Activated naive CD8-positive, alpha-beta T cell treated with anti-CD3 and anti-CD28 coated beads, Interleukin-2, amount 50 U/mL, for 24 hours (primary cell): ENCODE results near the gene C17orf78.
"Not testable (repeated sequence)": the region's sequence is repeated elsewhere in the genome, so short reads cannot be mapped to it uniquely, and the experiment has no call there.

Source experiments
- ATAC-seq: fragments of 150-1000 bp; cut with Tn5 transposase; one replicate; pipeline ENCODE4 v1.10.0; 2021
- DNase-seq: peaks from one replicate; pipeline ENCODE4 v3.0.0; 2021
- H3K27ac Mint-ChIP-seq: one replicate; pipeline ENCODE4 v1.8.0; 2021; ENCODE audit warnings: mild to moderate bottlenecking, mixed read lengths
- H3K27me3 Mint-ChIP-seq: one replicate; pipeline ENCODE4 v1.8.0; 2021; ENCODE audit warnings: mixed read lengths
- H3K36me3 Mint-ChIP-seq: one replicate; pipeline ENCODE4 v1.8.0; 2021; ENCODE audit warnings: low read depth, mixed read lengths
- H3K4me1 Mint-ChIP-seq: one replicate; pipeline ENCODE4 v1.8.0; 2021; ENCODE audit warnings: mixed read lengths
- H3K4me3 Mint-ChIP-seq: one replicate; pipeline ENCODE4 v1.8.0; 2021; ENCODE audit warnings: mild to moderate bottlenecking, moderate library complexity, mixed read lengths
- H3K9me3 Mint-ChIP-seq: one replicate; pipeline ENCODE4 v1.8.0; 2021; ENCODE audit warnings: mixed read lengths

The C17orf78 gene

GRCh38 chr17:37375706-37376105 is at the start of gene C17orf78:
C17orf78 (plus strand) TSS chr17:37375985; CDS start chr17:37376093, 108 bp downstream.
- Mint-ChIP-seq H3K27me3 (no peaks in the 10 kb centered on the region), H3K4me1 (peaks cover 5% of the 10 kb centered on the region), H3K27ac (no peak within 1 kb of the TSS), H3K36me3 (no peaks in the 10 kb centered on the region), H3K9me3 (no peaks in the 10 kb centered on the region), H3K4me3 (no peak within 1 kb of the TSS)
- DNase-seq (no peak), ATAC-seq (no peak)

GRCh38 chr17:37327341-37328090 is 48.3 kb upstream of the C17orf78 start:
- Mint-ChIP-seq H3K27ac (no peak overlapping the region), H3K36me3 (peaks cover 30% of the 10 kb centered on the region), H3K4me3 (no peak overlapping the region)

GRCh38 chr17:37338847-37339246 is 36.9 kb upstream of the C17orf78 start:
- Mint-ChIP-seq H3K36me3 (peaks cover 17% of the 10 kb centered on the region), H3K4me3 (no peak overlapping the region), H3K27me3 (no peaks in the 10 kb centered on the region), H3K9me3 (no peaks in the 10 kb centered on the region), H3K4me1 (no peaks in the 10 kb centered on the region), H3K27ac (no peak overlapping the region)
- ATAC-seq (no peak), DNase-seq (no peak)

More at GRCh38 chr17:37327341-37328090, 48.3 kb upstream of the C17orf78 start:
- H3K9me3 Mint-ChIP-seq, result no peaks in the 10 kb centered on the region
- ATAC-seq (no peak), DNase-seq (no peak)
- H3K27me3 Mint-ChIP-seq, result no peaks in the 10 kb centered on the region
- H3K4me1 Mint-ChIP-seq, result no peaks in the 10 kb centered on the region

GRCh38 chr17:37339321-37339720 is 36.5 kb upstream of the C17orf78 start:
- Mint-ChIP-seq H3K9me3 (no peaks in the 10 kb centered on the region), H3K4me1 (no peaks in the 10 kb centered on the region), H3K4me3 (no peak overlapping the region), H3K27me3 (no peaks in the 10 kb centered on the region), H3K27ac (no peak overlapping the region), H3K36me3 (peaks cover 17% of the 10 kb centered on the region)
- ATAC-seq (no peak), DNase-seq (no peak)

- Mint-ChIP-seq H3K27ac (no peak overlapping the region), H3K4me1 (peaks cover 8% of the 10 kb centered on the region), H3K36me3 (peaks cover 21% of the 10 kb centered on the region), H3K9me3 (no peaks in the 10 kb centered on the region), H3K27me3 (no peaks in the 10 kb centered on the region), H3K4me3 (no peak overlapping the region)
- ATAC-seq (no peak), DNase-seq (no peak)
Observed at GRCh38 chr17:37340804-37341203, 35.0 kb upstream of the C17orf78 start.

GRCh38 chr17:37342589-37342988 is 33.2 kb upstream of the C17orf78 start:
- no peaks in the 10 kb centered on the region for H3K27me3 Mint-ChIP-seq
- H3K4me1 Mint-ChIP-seq, result peaks cover 11% of the 10 kb centered on the region
- H3K9me3 Mint-ChIP-seq, result no peaks in the 10 kb centered on the region
- ATAC-seq, result no peak
- peaks cover 26% of the 10 kb centered on the region for H3K36me3 Mint-ChIP-seq
- DNase-seq, result no peak
- no peak overlapping the region for H3K4me3 Mint-ChIP-seq
- no peak overlapping the region for H3K27ac Mint-ChIP-seq

- H3K27me3 Mint-ChIP-seq, result no peaks in the 10 kb centered on the region
- no peak overlapping the region for H3K4me3 Mint-ChIP-seq
- H3K9me3 Mint-ChIP-seq, result no peaks in the 10 kb centered on the region
- peaks cover 21% of the 10 kb centered on the region for H3K36me3 Mint-ChIP-seq
- no peak overlapping the region for H3K27ac Mint-ChIP-seq
- H3K4me1 Mint-ChIP-seq, result peaks cover 11% of the 10 kb centered on the region
- ATAC-seq (no peak), DNase-seq (no peak)
Observed at GRCh38 chr17:37344519-37344918, 31.3 kb upstream of the C17orf78 start.

GRCh38 chr17:37346863-37347402 is 28.9 kb upstream of the C17orf78 start:
- not testable (repeated sequence) for ATAC-seq, H3K4me3 Mint-ChIP-seq

GRCh38 chr17:37356796-37357569 is 18.8 kb upstream of the C17orf78 start:
- not testable (repeated sequence) for H3K9me3 Mint-ChIP-seq, H3K27me3 Mint-ChIP-seq, ATAC-seq, DNase-seq, H3K27ac Mint-ChIP-seq
- peak overlapping the region; percentile 99 for H3K4me3 Mint-ChIP-seq
- peaks cover 24% of the 10 kb centered on the region for H3K4me1 Mint-ChIP-seq
- H3K36me3 Mint-ChIP-seq, result peaks cover 18% of the 10 kb centered on the region

More at GRCh38 chr17:37346863-37347402, 28.9 kb upstream of the C17orf78 start:
- H3K27ac Mint-ChIP-seq, H3K9me3 Mint-ChIP-seq, DNase-seq, H3K27me3 Mint-ChIP-seq: not testable (repeated sequence)
- H3K36me3 Mint-ChIP-seq, result peaks cover 21% of the 10 kb centered on the region
- H3K4me1 Mint-ChIP-seq, result peaks cover 11% of the 10 kb centered on the region

- Mint-ChIP-seq H3K4me1 (peaks cover 24% of the 10 kb centered on the region), H3K4me3 (peak overlapping the region; percentile 99), H3K27ac (peak overlapping the region; percentile 91), H3K36me3 (peaks cover 14% of the 10 kb centered on the region), H3K9me3 (no peaks in the 10 kb centered on the region), H3K27me3 (no peaks in the 10 kb centered on the region)
- ATAC-seq (no peak), DNase-seq (peak; percentile 47)
Observed at GRCh38 chr17:37358098-37358829, 17.5 kb upstream of the C17orf78 start.

GRCh38 chr17:37358830-37359681 is 16.7 kb upstream of the C17orf78 start:
- Mint-ChIP-seq H3K4me3 (peak overlapping the region; percentile 99), H3K4me1 (peaks cover 24% of the 10 kb centered on the region), H3K27me3 (no peaks in the 10 kb centered on the region), H3K27ac (peak overlapping the region; percentile 91), H3K9me3 (no peaks in the 10 kb centered on the region), H3K36me3 (peaks cover 12% of the 10 kb centered on the region)
- ATAC-seq (peak; percentile 98), DNase-seq (peak; percentile 96)

- Mint-ChIP-seq H3K4me1 (peaks cover 24% of the 10 kb centered on the region), H3K27me3 (no peaks in the 10 kb centered on the region)
- DNase-seq, result no peak
Observed at GRCh38 chr17:37359682-37360188, 16.1 kb upstream of the C17orf78 start.

GRCh38 chr17:37360632-37361031 is 15.2 kb upstream of the C17orf78 start:
- H3K4me1 Mint-ChIP-seq, result peaks cover 24% of the 10 kb centered on the region
- H3K36me3 Mint-ChIP-seq, result peaks cover 9% of the 10 kb centered on the region
- ATAC-seq (no peak), DNase-seq (no peak)
- no peaks in the 10 kb centered on the region for H3K27me3 Mint-ChIP-seq
- no peak overlapping the region for H3K4me3 Mint-ChIP-seq
- H3K27ac Mint-ChIP-seq, result no peak overlapping the region
- H3K9me3 Mint-ChIP-seq, result no peaks in the 10 kb centered on the region

More at GRCh38 chr17:37359682-37360188, 16.1 kb upstream of the C17orf78 start:
- Mint-ChIP-seq H3K36me3 (peaks cover 9% of the 10 kb centered on the region), H3K9me3 (no peaks in the 10 kb centered on the region), H3K27ac (peak overlapping the region; percentile 51), H3K4me3 (peak overlapping the region; percentile 57)
- no peak for ATAC-seq
